ENCODE results near the gene CDH23. TPM values are rescaled to one million over a fixed set of nuclear protein-coding genes. Genes with fewer than 3 reads are reported as not detected.

Gene CDH23
- total and polyA plus RNA-seq, 10 of the 15 experiments (the other 5 are each of a cell fraction or from before 2014, with no cell fraction given), result 0.09 to 0.40 (median 0.15) TPM; not detected in 1

DNA sequence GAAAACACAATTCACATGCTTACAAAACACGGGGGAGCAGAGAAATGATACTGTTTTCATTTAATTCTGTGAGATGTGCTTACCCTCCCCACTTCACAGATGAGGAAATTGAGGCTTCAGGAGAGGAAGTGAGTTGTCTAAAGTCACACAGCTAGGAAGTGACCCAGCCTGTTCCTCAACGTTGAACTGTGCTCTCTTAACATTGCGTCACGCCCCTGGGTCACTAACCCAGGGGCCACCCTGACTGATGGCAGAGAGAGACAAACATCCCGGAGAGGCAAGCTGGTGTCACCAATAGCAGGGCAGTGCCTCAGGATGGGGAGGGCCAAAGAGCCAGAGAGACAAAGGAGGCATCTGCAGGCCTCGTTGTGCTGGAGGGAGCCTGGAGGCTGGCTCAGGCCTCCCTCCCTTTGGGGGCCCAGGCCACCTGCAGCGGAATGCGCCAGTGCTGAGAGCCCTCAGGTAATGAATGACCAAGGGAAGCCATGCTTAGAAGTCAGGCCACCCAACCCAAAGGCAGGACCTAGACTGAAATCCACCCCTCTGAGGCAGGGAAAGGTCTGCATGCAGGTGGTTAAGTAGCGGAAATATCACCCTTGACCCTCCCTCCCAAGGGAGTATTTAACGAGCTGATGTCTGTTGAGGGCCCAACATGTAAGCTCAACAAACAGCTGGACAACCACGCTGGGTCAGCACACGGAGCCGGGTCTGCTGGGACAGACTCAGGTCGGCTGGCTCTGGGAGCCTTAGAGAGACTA, 241.5 kb downstream of the CDH23 start:
- ChIA-PET SMC1A (ENCODE audit: uncharacterized antibody, unreplicated experiment) (interaction anchor here (1.3 kb wide), 1 partner anchor 61 kb away, joined by 4 read pairs; no protein-coding TSS in a partner anchor), RAD21 (ENCODE audit: unreplicated experiment) (interaction anchor here (1.0 kb wide), 1 partner anchor 56 kb away, joined by 3 read pairs; no protein-coding TSS in a partner anchor), POLR2A (no interaction called here), CTCF (interaction anchor here (0.7 to 4.7 kb wide), 2 partner anchors 58 to 258 kb away, joined by 3 to 35 read pairs; no protein-coding TSS in a partner anchor)
- FAIRE-seq (peak; percentile 73), DNase-seq (ENCODE audit: low read depth, low spot score) (no peak), ATAC-seq (no peak; the same call in 2 of the 3 replicates)
- 0 out of 4 replicates have a peak, but pooled peaks cover 0 to 1% of the 10 kb centered on the region in 2 experiments for H3K27me3 ChIP-seq (replicated peaks in 1 of 2; ENCODE audit: control insufficient read depth in 2 of 2, insufficient read depth in 2 of 2, low read length in 1 of 2)
- 47% methylated on average over 14 of the region's 14 CpGs for WGBS (ENCODE audit: insufficient coverage, insufficient replicate concordance, low lambda C conversion rate, missing lambda C conversion rate)
- no peak overlapping the region for H3K4me2 ChIP-seq (ENCODE audit: control insufficient read depth, insufficient read depth)
- in situ Hi-C loops (cut with MboI), result no loop called here
- H3K36me3 ChIP-seq (ENCODE audit: control insufficient read depth in 2 of 2, insufficient read depth in 2 of 2, low read length in 1 of 2), result no peaks in the 10 kb centered on the region
- no peak overlapping the region for H3K9ac ChIP-seq (ENCODE audit: control insufficient read depth, insufficient read depth, low read length)
- H4K20me1 ChIP-seq (ENCODE audit: control insufficient read depth, insufficient read depth), result no peaks in the 10 kb centered on the region
- no TSS peak for BruUV-seq (replicated peaks)
- no peak overlapping the region for H3K4me3 ChIP-seq
- H2AFZ ChIP-seq (ENCODE audit: control insufficient read depth, low read depth, low read length), result peak overlapping the region; percentile 34; the same call in 1 of the 2 replicates
- intact Hi-C loops (cut with micrococcal nuclease; ENCODE audit: unreplicated experiment), result no loop called here
- TF ChIP-seq SP1 (IDR thresholded peaks at IDR 0.05; ENCODE audit: low read depth, low read length) (no peak), NR2F1 (conservative IDR thresholded peaks at IDR 0.05) (0 out of 2 replicates have a peak, but pooled peaks have one; percentile 27), SPI1 (IDR thresholded peaks at IDR 0.05; ENCODE audit: borderline replicate concordance, insufficient read depth, low read depth, low read length) (peak; percentile 38; the same call in 1 of the 2 replicates), ZZZ3 (IDR thresholded peaks at IDR 0.05; ENCODE audit: control insufficient read depth, insufficient read length, low read depth) (no peak), ETV6 (conservative IDR thresholded peaks at IDR 0.05 in 1 of 2, IDR thresholded peaks at IDR 0.05 in 1 of 2; ENCODE audit: borderline replicate concordance in 1 of 2, low read depth in 1 of 2) (0 out of 4 replicates have a peak, but pooled peaks of 1 of the 2 experiments have one; percentile 45)
- no peaks in the 10 kb centered on the region for H3K9me3 ChIP-seq (replicated peaks; ENCODE audit: control insufficient read depth, insufficient read depth, low read length)
- H3K4me1 ChIP-seq (ENCODE audit: control insufficient read depth, insufficient read depth, low read length), result peaks cover 3% of the 10 kb centered on the region
- no peaks in the 10 kb centered on the region for H3K79me2 ChIP-seq (ENCODE audit: control insufficient read depth, insufficient read depth, low read length)
- H3K27ac ChIP-seq (ENCODE audit: control insufficient read depth, insufficient read depth), result no peak overlapping the region

Data from GM12878 (cell line).